KMS-11 (cell line): ENCODE data around the gene SDR39U1.

ENCODE experiments used
- H2AFZ ChIP-seq: fragments of 200-600 bp; sonication (generic); 2 replicates; pipeline ENCODE4 v1.6.1; 2016; ENCODE audit warnings: antibody characterized with exemption, mixed run types, low read depth
- H3K27ac ChIP-seq: fragments of 200-600 bp; sonication (generic); 2 replicates; pipeline ENCODE4 v1.6.1; 2016; ENCODE audit warnings: mild to moderate bottlenecking, mixed run types
- H3K27me3 ChIP-seq: fragments of 200-600 bp; sonication (generic); 2 replicates; pipeline ENCODE4 v1.6.1; 2017; ENCODE audit warnings: mild to moderate bottlenecking, low read depth, mixed run types, moderate library complexity; ENCODE audit not compliant: insufficient read depth
- H3K36me3 ChIP-seq: fragments of 200-600 bp; sonication (generic); 2 replicates; pipeline ENCODE4 v1.6.1; 2017; ENCODE audit warnings: mild to moderate bottlenecking, mixed run types; ENCODE audit not compliant: insufficient read depth
- H3K4me1 ChIP-seq: fragments of 200-600 bp; sonication (generic); 2 replicates; pipeline ENCODE4 v1.6.1; 2016; ENCODE audit warnings: mild to moderate bottlenecking, low read depth, mixed run types; ENCODE audit not compliant: poor library complexity, severe bottlenecking
- H3K4me2 ChIP-seq: fragments of 200-600 bp; sonication (generic); 2 replicates; pipeline ENCODE4 v1.7.0; 2016; ENCODE audit warnings: mild to moderate bottlenecking, mixed run types
- H3K4me3 ChIP-seq: fragments of 200-600 bp; sonication (generic); IDR thresholded peaks from 2 replicates; pipeline ENCODE4 v1.6.1; 2017; ENCODE audit warnings: low read depth, low read length, mixed read lengths; ENCODE audit not compliant: insufficient read depth
- H3K79me2 ChIP-seq: fragments of 200-600 bp; sonication (generic); 2 replicates; pipeline ENCODE4 v1.6.1; 2016; ENCODE audit warnings: low read depth, mixed run types; ENCODE audit not compliant: insufficient read depth
- H3K9ac ChIP-seq: fragments of 200-600 bp; sonication (generic); 2 replicates; pipeline ENCODE4 v1.6.1; 2016; ENCODE audit warnings: mild to moderate bottlenecking, mixed run types
- H4K20me1 ChIP-seq: fragments of 200-600 bp; sonication (generic); 2 replicates; pipeline ENCODE4 v1.6.1; 2016; ENCODE audit warnings: mild to moderate bottlenecking, mixed run types; ENCODE audit not compliant: insufficient read depth
- TF ChIP-seq, protein P1 (sequence below): fragments of 200-600 bp; sonication (generic); conservative IDR thresholded peaks from 2 replicates; pipeline ENCODE4 v1.6.1; 2017; ENCODE audit warnings: low read depth, mild to moderate bottlenecking, antibody characterized with exemption, low read length, moderate library complexity, mixed read lengths

SDR39U1 gene

DNA sequence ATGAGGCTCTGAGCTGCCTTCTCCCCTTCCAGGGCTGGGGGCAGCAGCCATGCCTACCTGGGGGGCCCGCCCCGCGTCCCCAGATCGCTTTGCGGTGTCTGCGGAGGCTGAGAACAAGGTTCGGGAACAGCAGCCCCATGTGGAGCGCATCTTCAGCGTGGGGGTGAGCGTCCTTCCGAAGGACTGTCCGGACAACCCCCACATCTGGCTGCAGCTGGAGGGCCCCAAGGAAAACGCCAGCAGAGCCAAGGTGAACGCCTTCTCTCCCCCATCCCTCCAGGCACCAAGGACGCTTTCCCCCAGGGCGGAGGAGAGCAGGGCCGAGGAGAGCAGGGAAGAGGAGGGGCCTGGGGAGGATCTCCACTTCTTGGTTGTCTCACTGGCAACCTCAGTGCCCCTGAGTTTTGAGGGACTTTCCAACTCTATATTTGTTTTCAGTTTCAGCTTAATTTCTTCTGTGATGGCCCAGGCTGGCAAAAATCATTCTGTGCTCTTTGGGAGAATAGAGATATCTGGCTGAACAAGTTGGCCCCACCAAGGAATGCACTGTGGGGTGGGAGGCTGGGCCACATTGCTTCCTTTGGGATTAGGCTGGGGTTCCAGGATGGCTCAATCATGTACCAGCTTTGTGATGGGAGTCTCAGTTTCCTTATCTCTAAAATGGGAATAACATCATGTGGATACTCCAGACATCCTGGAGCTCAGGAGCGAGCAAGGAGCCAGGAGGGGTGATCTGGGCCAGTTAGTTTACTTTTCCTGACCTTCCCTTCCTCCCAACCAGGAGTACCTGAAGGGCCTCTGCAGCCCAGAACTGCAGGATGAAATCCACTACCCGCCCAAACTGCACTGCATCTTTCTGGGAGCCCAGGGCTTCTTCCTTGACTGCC lies 11.7 kb downstream of the SDR39U1 start:
- Histone ChIP-seq H3K4me2 (peak overlapping the region; percentile 78), H3K27me3 (no peaks in the 10 kb centered on the region), H2AFZ (no peak overlapping the region), H3K4me1 (peaks cover 13% of the 10 kb centered on the region), H3K27ac (peak overlapping the region; percentile 94), H3K36me3 (no peaks in the 10 kb centered on the region), H3K4me3 (no peak overlapping the region), H4K20me1 (no peaks in the 10 kb centered on the region), H3K9ac (peak overlapping the region; percentile 87), H3K79me2 (no peaks in the 10 kb centered on the region)
- TF ChIP-seq, protein P1, sequence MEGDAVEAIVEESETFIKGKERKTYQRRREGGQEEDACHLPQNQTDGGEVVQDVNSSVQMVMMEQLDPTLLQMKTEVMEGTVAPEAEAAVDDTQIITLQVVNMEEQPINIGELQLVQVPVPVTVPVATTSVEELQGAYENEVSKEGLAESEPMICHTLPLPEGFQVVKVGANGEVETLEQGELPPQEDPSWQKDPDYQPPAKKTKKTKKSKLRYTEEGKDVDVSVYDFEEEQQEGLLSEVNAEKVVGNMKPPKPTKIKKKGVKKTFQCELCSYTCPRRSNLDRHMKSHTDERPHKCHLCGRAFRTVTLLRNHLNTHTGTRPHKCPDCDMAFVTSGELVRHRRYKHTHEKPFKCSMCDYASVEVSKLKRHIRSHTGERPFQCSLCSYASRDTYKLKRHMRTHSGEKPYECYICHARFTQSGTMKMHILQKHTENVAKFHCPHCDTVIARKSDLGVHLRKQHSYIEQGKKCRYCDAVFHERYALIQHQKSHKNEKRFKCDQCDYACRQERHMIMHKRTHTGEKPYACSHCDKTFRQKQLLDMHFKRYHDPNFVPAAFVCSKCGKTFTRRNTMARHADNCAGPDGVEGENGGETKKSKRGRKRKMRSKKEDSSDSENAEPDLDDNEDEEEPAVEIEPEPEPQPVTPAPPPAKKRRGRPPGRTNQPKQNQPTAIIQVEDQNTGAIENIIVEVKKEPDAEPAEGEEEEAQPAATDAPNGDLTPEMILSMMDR = no peak

- H3K4me3 ChIP-seq = no peak overlapping the region
- H3K4me2 ChIP-seq = peak overlapping the region; percentile 78
- H3K79me2 ChIP-seq = no peaks in the 10 kb centered on the region
- peak overlapping the region; percentile 87 for H3K9ac ChIP-seq
- peaks cover 13% of the 10 kb centered on the region for H3K4me1 ChIP-seq
- no peak overlapping the region for H2AFZ ChIP-seq
- no peaks in the 10 kb centered on the region for H3K27me3 ChIP-seq
- no peaks in the 10 kb centered on the region for H4K20me1 ChIP-seq
- peak overlapping the region; percentile 94 for H3K27ac ChIP-seq
- no peaks in the 10 kb centered on the region for H3K36me3 ChIP-seq
- TF ChIP-seq, protein P1 = no peak
Observed at GRCh38 chr14:24430143-24430681, 12.4 kb downstream of the SDR39U1 start.

- H3K27ac ChIP-seq = peak within 1 kb of the TSS; percentile 94
- H3K4me3 ChIP-seq = no peak within 1 kb of the TSS
- H3K4me1 ChIP-seq = peaks cover 18% of the 10 kb centered on the region
- H2AFZ ChIP-seq = peak within 1 kb of the TSS; percentile 39; the same call in 1 of the 2 replicates
- H3K36me3 ChIP-seq = no peaks in the 10 kb centered on the region
- no peaks in the 10 kb centered on the region for H4K20me1 ChIP-seq
- H3K79me2 ChIP-seq = no peaks in the 10 kb centered on the region
- H3K27me3 ChIP-seq = no peaks in the 10 kb centered on the region
- TF ChIP-seq, protein P1 = no peak
- peak within 1 kb of the TSS; percentile 87 for H3K9ac ChIP-seq
- peak within 1 kb of the TSS; percentile 86 for H3K4me2 ChIP-seq
Observed at GRCh38 chr14:24429395-24430142, 13.0 kb downstream of the SDR39U1 start, which contains the start of the genes CBLN3 and KHNYN. Gene CBLN3, minus strand, starts transcription at chr14:24429668. Its CDS starts 614 bp downstream, at chr14:24429054. Gene KHNYN, plus strand, starts transcription at chr14:24429954. Its CDS starts 777 bp downstream, at chr14:24430731.

- H4K20me1 ChIP-seq = no peaks in the 10 kb centered on the region
- peak overlapping the region; percentile 86 for H3K4me2 ChIP-seq
- TF ChIP-seq, protein P1 = no peak
- peak overlapping the region; percentile 87 for H3K9ac ChIP-seq
- H3K79me2 ChIP-seq = no peaks in the 10 kb centered on the region
- H3K4me1 ChIP-seq = peaks cover 18% of the 10 kb centered on the region
- H3K27ac ChIP-seq = peak overlapping the region; percentile 94
- H2AFZ ChIP-seq = peak overlapping the region; percentile 39; the same call in 1 of the 2 replicates
- H3K36me3 ChIP-seq = no peaks in the 10 kb centered on the region
- H3K27me3 ChIP-seq = no peaks in the 10 kb centered on the region
- no peak overlapping the region for H3K4me3 ChIP-seq
Observed at GRCh38 chr14:24428628-24429394, 13.8 kb downstream of the SDR39U1 start.
